ENCODE results near the gene MVB12B. TPM values are rescaled to one million over a fixed set of nuclear protein-coding genes. Genes with fewer than 3 reads are reported as not detected.

MVB12B gene
- total RNA-seq, 4 donors from 2014 or later = 8.5 to 13.0 (median 10.5) TPM

DNA sequence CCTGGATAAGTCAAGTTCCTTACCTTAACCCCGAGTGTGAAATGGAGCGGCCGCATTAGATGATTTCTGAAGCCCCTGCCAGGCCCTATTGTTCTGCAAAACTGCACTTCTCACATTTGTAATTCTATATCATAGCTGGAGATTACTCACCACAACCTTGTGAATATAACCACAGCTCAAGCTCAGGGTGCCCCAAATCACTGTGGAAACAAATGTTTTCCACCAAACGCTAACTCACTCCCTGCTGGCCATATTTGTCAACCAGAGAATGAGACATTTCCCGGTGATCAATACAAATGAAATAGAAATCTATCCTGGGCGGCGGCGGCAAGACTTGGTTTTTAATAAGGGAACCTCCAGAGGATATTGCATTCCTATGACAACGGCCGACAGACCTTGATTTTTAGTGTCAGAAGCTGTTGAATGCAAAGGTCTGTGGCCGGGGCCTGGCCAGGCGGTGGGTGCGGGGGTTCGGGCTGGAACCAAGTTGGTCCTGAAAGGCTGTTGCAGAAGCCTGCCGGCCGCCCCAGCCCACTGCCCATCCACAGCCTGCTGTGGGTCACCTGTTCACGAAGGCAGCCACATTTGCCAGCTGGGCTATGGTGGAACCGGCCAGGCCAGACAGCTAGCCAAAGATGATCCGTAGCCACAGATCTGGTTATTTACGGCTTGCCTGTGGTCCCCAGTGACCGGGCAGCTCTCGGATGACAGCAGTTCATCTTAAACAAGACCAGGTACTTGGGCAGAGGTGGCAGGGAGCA, 193.2 kb downstream of the MVB12B start:
- no peak for TF ChIP-seq CTCF (IDR thresholded peaks at IDR 0.05; ENCODE audit: low read depth)

- no peak for TF ChIP-seq CTCF (IDR thresholded peaks at IDR 0.05; ENCODE audit: low read depth)
Measured at GRCh38 chr9:126520453-126520852, 193.8 kb downstream of the MVB12B start.

- TF ChIP-seq CTCF (IDR thresholded peaks at IDR 0.05; ENCODE audit: low read depth) = no peak
Measured at GRCh38 chr9:126521089-126521488, 194.5 kb downstream of the MVB12B start.

DNA sequence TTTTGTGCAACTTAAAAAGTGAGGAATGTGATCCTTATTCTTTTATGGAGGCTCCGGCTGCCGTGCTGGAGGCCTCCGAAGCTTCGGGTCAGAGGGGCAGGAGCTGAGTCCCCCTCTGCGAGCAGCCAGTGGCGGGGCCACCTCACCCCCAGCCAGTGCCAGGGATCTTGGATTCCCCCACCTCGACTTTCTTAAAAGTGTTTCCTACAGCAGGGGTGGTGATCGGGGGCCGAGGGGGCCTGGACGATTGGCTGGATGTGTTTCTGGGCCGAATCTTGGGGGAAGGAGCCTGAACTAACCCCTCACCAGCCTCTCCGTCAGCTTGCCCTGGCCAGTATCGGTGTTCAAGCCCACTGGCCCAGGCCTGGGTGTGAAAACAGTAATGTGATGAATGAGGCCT, 194.9 kb downstream of the MVB12B start:
- no peak for TF ChIP-seq CTCF (IDR thresholded peaks at IDR 0.05; ENCODE audit: low read depth)

- no peak for TF ChIP-seq CTCF (IDR thresholded peaks at IDR 0.05; ENCODE audit: low read depth)
Measured at GRCh38 chr9:126521976-126522590, 195.5 kb downstream of the MVB12B start.

DNA sequence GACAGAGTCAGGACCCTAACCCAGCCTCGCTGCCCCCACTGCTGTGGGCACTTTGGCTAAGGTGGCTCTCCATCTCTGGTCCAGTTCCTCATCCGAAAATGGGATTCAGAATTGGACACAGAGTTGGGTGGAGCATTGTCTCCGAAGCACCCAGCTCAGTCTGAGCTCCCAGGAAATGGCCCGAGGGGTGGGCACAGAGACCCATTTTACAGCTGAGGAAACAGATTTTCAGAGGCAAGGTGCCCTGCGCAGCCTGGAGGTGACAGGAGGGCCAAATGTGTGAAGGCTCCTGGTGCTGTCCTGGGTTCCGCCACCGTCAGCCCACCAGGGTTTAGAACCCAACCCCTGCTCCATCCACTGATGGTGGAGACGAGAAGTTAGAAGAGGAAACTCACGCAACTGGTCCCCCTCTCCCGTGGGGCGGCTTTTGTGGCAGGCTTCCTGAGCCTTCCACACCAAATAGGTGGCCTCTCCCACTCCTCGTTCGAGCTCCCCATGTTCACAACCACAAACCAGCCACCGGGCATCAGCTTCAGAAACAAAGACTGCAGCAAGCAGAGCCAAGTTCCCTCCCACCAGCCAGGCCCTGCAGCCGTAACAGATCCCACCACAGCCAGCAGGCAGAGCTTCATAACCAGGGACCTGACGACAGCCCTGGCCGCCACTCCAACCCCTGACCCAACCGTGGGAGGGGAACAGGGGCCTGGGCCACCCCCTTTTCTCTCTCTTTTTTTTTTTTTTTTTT, 196.2 kb downstream of the MVB12B start:
- no peak for TF ChIP-seq CTCF (IDR thresholded peaks at IDR 0.05; ENCODE audit: low read depth)

DNA sequence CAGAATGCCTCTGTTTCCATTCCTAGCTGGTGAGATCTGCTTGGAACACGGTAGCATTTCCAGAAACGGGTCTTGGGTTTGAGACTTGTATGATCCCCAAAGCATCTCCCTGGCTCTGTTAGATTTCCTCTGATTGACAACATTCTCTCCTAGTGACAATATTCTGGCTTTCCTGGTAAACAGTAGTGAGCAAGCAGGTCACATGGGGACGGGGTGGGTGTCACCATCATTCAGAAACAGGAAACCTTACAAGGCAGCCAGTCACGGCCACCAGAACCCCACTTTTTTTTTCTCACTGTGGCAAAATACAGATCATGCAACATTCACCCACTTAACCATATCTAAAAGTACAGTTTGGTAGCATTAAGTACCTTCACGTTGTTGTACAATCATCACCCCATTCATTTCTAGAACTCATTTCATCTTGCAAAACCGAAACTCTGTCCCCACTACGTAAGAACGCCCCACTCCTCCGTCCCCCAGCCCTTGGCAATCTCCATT, 197.0 kb downstream of the MVB12B start:
- TF ChIP-seq CTCF (IDR thresholded peaks at IDR 0.05; ENCODE audit: low read depth) = no peak
